Keratinocyte (primary cell): Measurements from ENCODE around the gene DCAF8L1. TPM values are rescaled to one million over a fixed set of nuclear protein-coding genes. Genes with fewer than 3 reads are reported as not detected.

ENCODE experiments used
- DNase-seq: peaks from one replicate; pipeline ENCODE4 v3.0.0-alpha.2; 2011; ENCODE audit warnings: low read depth, missing footprints, low spot score
- FAIRE-seq: peaks from 2 replicates; lab custom pipeline; 2011; peaks lifted over from hg19 to GRCh38; lab: Jason Lieb, UNC
- H2AFZ ChIP-seq: 2 replicates; pipeline ENCODE4 v1.6.0; 2012; ENCODE audit warnings: low read length, control low read depth, inconsistent platforms; ENCODE audit not compliant: control insufficient read depth
- H3K27ac ChIP-seq: 2 replicates; pipeline ENCODE4 v1.5.1; 2011; ENCODE audit warnings: low read length; ENCODE audit not compliant: control insufficient read depth, insufficient read depth
- H3K27me3 ChIP-seq: 3 replicates; pipeline ENCODE4 v1.6.0; 2011; ENCODE audit warnings: low read length; ENCODE audit not compliant: control insufficient read depth, insufficient read depth; ENCODE audit errors: extremely low read depth
- H3K36me3 ChIP-seq, 2 experiments: 2 replicates in 1 of 2; 3 replicates in 1 of 2; pipeline ENCODE4 v1.5.1; 2011; ENCODE audit warnings: low read length in 2 of 2, mild to moderate bottlenecking in 1 of 2; ENCODE audit not compliant: control insufficient read depth in 2 of 2, insufficient read depth in 2 of 2; ENCODE audit errors: extremely low read depth in 1 of 2
- H3K4me1 ChIP-seq: 3 replicates; pipeline ENCODE4 v1.5.1; 2011; ENCODE audit warnings: low read length; ENCODE audit not compliant: control insufficient read depth, insufficient read depth; ENCODE audit errors: extremely low read depth
- H3K4me2 ChIP-seq: 3 replicates; pipeline ENCODE4 v1.6.0; 2011; ENCODE audit warnings: low read depth, low read length; ENCODE audit not compliant: control insufficient read depth, insufficient read depth; ENCODE audit errors: extremely low read depth
- H3K4me3 ChIP-seq, 3 experiments: fragments of 200-600 bp in 1 of 3; sonication (generic) in 1 of 3; 2 replicates in 2 of 3; 3 replicates in 1 of 3; pipeline ENCODE4 v1.5.1; 2011 to 2016; ENCODE audit warnings: low read length in 3 of 3, mild to moderate bottlenecking in 3 of 3, control low read depth in 2 of 3, inconsistent platforms in 1 of 3, low read depth in 1 of 3, mixed read lengths in 1 of 3, mixed run types in 1 of 3, moderate library complexity in 1 of 3; ENCODE audit not compliant: control insufficient read depth in 2 of 3, insufficient read depth in 2 of 3; ENCODE audit errors: extremely low read depth in 1 of 3
- H3K79me2 ChIP-seq: 2 replicates; pipeline ENCODE4 v1.6.0; 2012; ENCODE audit warnings: low read length; ENCODE audit not compliant: control insufficient read depth, insufficient read depth
- H3K9ac ChIP-seq: 3 replicates; pipeline ENCODE4 v1.6.0; 2011; ENCODE audit warnings: low read length; ENCODE audit not compliant: control insufficient read depth, insufficient read depth; ENCODE audit errors: extremely low read depth
- H3K9me1 ChIP-seq: 3 replicates; pipeline ENCODE4 v1.6.0; 2011; ENCODE audit warnings: low read length; ENCODE audit not compliant: control insufficient read depth, insufficient read depth; ENCODE audit errors: extremely low read depth
- H3K9me3 ChIP-seq: 2 replicates; pipeline ENCODE4 v1.5.1; 2012; ENCODE audit warnings: low read depth, low read length; ENCODE audit not compliant: control insufficient read depth
- H4K20me1 ChIP-seq: 3 replicates; pipeline ENCODE4 v1.6.0; 2011; ENCODE audit warnings: low read length; ENCODE audit not compliant: control insufficient read depth, insufficient read depth; ENCODE audit errors: extremely low read depth
- EZH2 ChIP-seq: IDR thresholded peaks from one replicate; pipeline ENCODE4 v1.6.1; 2012; ENCODE audit warnings: inconsistent platforms, mild to moderate bottlenecking, low read length, moderate library complexity
- dilution Hi-C: fragments of 300-500 bp; cut with MboI; formaldehyde crosslinking; loops from one replicate; pipeline ENCODE4 v1.7.0; 2020; ENCODE audit warnings: low sequenced_read_pairs; ENCODE audit not compliant: extremely low pct_ligation_motif_present
- polyA minus RNA-seq, 3 experiments: library from RNA; depleted of rRNA, polyadenylated mRNA; stranded (reverse); fragments of >200 nt; gene quantifications; 1 replicate in 1 of 3; 2 replicates in 1 of 3; 3 replicates in 1 of 3; pipeline ENCODE4 v1.2.3, GENCODE V29; 2011
- polyA plus RNA-seq, 5 experiments: library from polyadenylated mRNA; depleted of rRNA in 3 of 5; stranded (reverse) in 3 of 5; stranded (forward) in 1 of 5; unstranded in 1 of 5; fragments of >200 nt; gene quantifications; 1 replicate in 1 of 5; 2 replicates in 3 of 5; 3 replicates in 1 of 5; pipeline versions ENCODE4 v1.2.1 to v1.2.3, GENCODE V29; 2011 to 2012; ENCODE audit warnings: missing spikeins in 2 of 5, low read depth in 1 of 5, low replicate concordance in 1 of 5
- TF ChIP-seq, protein P1 (sequence below), 3 experiments: IDR thresholded peaks in 1 of 3; conservative IDR thresholded peaks in 1 of 3; optimal IDR thresholded peaks in 1 of 3; 2 replicates in 2 of 3; 3 replicates in 1 of 3; pipeline versions ENCODE3 to v1.5.1; 2011; ENCODE audit warnings: low read length in 3 of 3, mild to moderate bottlenecking in 3 of 3, moderate library complexity in 2 of 3, control low read depth in 1 of 3, inconsistent platforms in 1 of 3; ENCODE audit not compliant: insufficient read depth in 2 of 3; ENCODE audit errors: extremely low read depth in 1 of 3

DCAF8L1 gene
- not detected in 3 replicates for polyA plus RNA-seq
- polyA plus RNA-seq (2011; ENCODE audit: low read depth): not detected
- not detected in 2 replicates for polyA plus RNA-seq (2011; cell fraction: cytosol; rRNA removed)
- polyA plus RNA-seq (2011; cell fraction: nucleus; rRNA removed): not detected in 2 replicates
- polyA plus RNA-seq (2012; ENCODE audit: low replicate concordance): not detected in 2 replicates
- polyA minus RNA-seq: not detected in 3 replicates
- not detected for polyA minus RNA-seq (2011; cell fraction: cytosol; rRNA and poly(A)+ RNA removed)
- not detected in 2 replicates for polyA minus RNA-seq (2011; cell fraction: nucleus; rRNA and poly(A)+ RNA removed)

DNA sequence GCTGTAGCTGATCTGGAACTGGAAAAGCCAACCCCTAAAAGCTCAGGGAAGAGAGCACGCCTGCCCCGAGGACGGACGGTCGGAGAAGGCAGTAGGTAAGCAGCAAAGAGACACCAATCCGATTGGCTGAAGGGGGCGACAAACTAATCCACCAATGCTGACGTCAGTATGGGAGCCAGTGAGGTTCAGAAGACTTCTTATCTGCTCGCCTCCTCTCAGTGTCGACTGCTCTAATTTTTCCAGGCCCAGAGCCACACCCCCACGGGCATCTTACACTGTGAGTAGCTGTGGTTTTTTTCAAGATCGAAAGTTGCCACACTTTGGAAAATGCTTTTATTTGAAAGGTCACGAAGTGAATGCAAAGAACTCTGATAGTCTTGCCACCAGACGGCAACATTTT, at the start of gene DCAF8L1:
Gene DCAF8L1 (minus strand): TSS at position 101 of the 400 bp plus-strand sequence. CDS start 115 bp downstream, outside the sequence.
- DNase-seq (no peak), FAIRE-seq (no peak)
- TF ChIP-seq, protein P1, sequence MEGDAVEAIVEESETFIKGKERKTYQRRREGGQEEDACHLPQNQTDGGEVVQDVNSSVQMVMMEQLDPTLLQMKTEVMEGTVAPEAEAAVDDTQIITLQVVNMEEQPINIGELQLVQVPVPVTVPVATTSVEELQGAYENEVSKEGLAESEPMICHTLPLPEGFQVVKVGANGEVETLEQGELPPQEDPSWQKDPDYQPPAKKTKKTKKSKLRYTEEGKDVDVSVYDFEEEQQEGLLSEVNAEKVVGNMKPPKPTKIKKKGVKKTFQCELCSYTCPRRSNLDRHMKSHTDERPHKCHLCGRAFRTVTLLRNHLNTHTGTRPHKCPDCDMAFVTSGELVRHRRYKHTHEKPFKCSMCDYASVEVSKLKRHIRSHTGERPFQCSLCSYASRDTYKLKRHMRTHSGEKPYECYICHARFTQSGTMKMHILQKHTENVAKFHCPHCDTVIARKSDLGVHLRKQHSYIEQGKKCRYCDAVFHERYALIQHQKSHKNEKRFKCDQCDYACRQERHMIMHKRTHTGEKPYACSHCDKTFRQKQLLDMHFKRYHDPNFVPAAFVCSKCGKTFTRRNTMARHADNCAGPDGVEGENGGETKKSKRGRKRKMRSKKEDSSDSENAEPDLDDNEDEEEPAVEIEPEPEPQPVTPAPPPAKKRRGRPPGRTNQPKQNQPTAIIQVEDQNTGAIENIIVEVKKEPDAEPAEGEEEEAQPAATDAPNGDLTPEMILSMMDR (optimal IDR thresholded peaks at IDR 0.05 in 1 of 3, IDR thresholded peaks at IDR 0.05 in 1 of 3, conservative IDR thresholded peaks at IDR 0.05 in 1 of 3; ENCODE audit: extremely low read depth in 1 of 3, insufficient read depth in 2 of 3, low read length in 3 of 3): no peak
- TF ChIP-seq EZH2: no peak

DNA sequence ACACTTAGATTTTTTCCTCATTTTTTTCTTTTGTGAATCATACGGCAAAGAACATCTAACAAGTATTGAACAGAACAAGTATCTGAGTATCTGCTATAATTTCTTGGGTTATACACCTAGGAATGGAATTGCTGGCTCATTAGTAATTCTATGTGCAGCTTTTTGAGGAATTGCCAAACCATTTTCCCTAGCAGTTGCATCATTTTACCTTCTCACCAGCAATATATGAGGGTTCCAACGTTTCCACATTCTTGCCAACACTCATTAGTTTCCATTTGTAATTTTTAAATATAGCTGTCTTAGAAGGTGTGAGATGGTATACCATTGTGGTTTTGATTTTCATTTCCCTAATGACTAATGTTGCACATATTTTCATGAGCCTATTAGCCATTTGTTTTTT, 41.1 kb upstream of the DCAF8L1 start:
- H4K20me1 ChIP-seq: no peaks in the 10 kb centered on the region
- no peak for FAIRE-seq
- H3K9me3 ChIP-seq: no peaks in the 10 kb centered on the region
- H3K27me3 ChIP-seq: no peaks in the 10 kb centered on the region
- H2AFZ ChIP-seq: no peak overlapping the region
- no peak for TF ChIP-seq EZH2
- TF ChIP-seq, protein P1 (optimal IDR thresholded peaks at IDR 0.05 in 1 of 3, IDR thresholded peaks at IDR 0.05 in 1 of 3, conservative IDR thresholded peaks at IDR 0.05 in 1 of 3; ENCODE audit: extremely low read depth in 1 of 3, insufficient read depth in 2 of 3, low read length in 3 of 3): no peak
- H3K4me2 ChIP-seq: no peak overlapping the region
- no peak for DNase-seq
- H3K9ac ChIP-seq: no peak overlapping the region
- peaks cover 3% of the 10 kb centered on the region for H3K4me1 ChIP-seq
- dilution Hi-C loops: no loop called here
- H3K79me2 ChIP-seq: no peaks in the 10 kb centered on the region
- no peaks in the 10 kb centered on the region for H3K36me3 ChIP-seq
- no peaks in the 10 kb centered on the region for H3K9me1 ChIP-seq
- no peak overlapping the region for H3K27ac ChIP-seq
- no peak overlapping the region for H3K4me3 ChIP-seq

More for the DNA sequence above, at the start of gene DCAF8L1:
- H3K36me3 ChIP-seq: no peaks in the 10 kb centered on the region
- no peaks in the 10 kb centered on the region for H3K9me3 ChIP-seq
- no peak within 1 kb of the TSS for H3K4me2 ChIP-seq
- no peak within 1 kb of the TSS for H3K27ac ChIP-seq
- no peak within 1 kb of the TSS for H3K4me3 ChIP-seq
- no peak within 1 kb of the TSS for H3K9ac ChIP-seq
- no peaks in the 10 kb centered on the region for H3K27me3 ChIP-seq
- no peaks in the 10 kb centered on the region for H3K79me2 ChIP-seq
- H2AFZ ChIP-seq: no peak within 1 kb of the TSS
- dilution Hi-C loops: no loop called here
- H3K4me1 ChIP-seq: no peaks in the 10 kb centered on the region
- H4K20me1 ChIP-seq: no peaks in the 10 kb centered on the region
- H3K9me1 ChIP-seq: no peaks in the 10 kb centered on the region
